Tibial nerve (tissue), 4 donors: Measurements from ENCODE around the gene TMEM100. TPM values are rescaled to one million over a fixed set of nuclear protein-coding genes. Genes with fewer than 3 reads are reported as not detected.

Experiments used
- DNase-seq, 2 donors: peaks; one replicate each; pipeline ENCODE4 v3.0.0-alpha.2; 2019; ENCODE audit warnings: low spot score in 2 of 2
- H3K27ac ChIP-seq, 4 donors: fragments of 200-600 bp; sonication (generic) in 3 of 4; one replicate each; pipeline ENCODE4 v1.5.1; 2017 to 2019; ENCODE audit warnings: mild to moderate bottlenecking in 1 of 4
- H3K27me3 ChIP-seq, 2 donors: fragments of 200-600 bp; sonication (generic) in 1 of 2; one replicate each; pipeline versions ENCODE4 v1.5.1 to v1.6.0; 2017 to 2019
- H3K36me3 ChIP-seq, 3 donors: fragments of 200-600 bp; sonication (generic); one replicate each; pipeline ENCODE4 v1.5.1; 2018 to 2019
- H3K4me1 ChIP-seq, 4 donors: fragments of 200-600 bp; sonication (generic) in 3 of 4; one replicate each; pipeline ENCODE4 v1.5.1; 2017 to 2019
- H3K4me3 ChIP-seq, 4 donors: fragments of 200-600 bp; sonication (generic) in 3 of 4; one replicate each; pipeline ENCODE4 v1.5.1; 2017 to 2019; ENCODE audit warnings: mild to moderate bottlenecking in 1 of 4, moderate library complexity in 1 of 4
- H3K9me3 ChIP-seq, 4 donors: fragments of 200-600 bp; sonication (generic) in 3 of 4; one replicate each; pipeline ENCODE4 v1.5.1; 2017 to 2019
- CTCF ChIP-seq, 5 experiments: fragments of 200-600 bp in 3 of 5; fragments of 450-650 bp in 2 of 5; sonication (generic) in 3 of 5; IDR thresholded peaks; one replicate each; pipeline ENCODE4 v1.5.1; 2016 to 2019; ENCODE audit warnings: antibody characterized with exemption in 5 of 5, mild to moderate bottlenecking in 3 of 5, moderate library complexity in 2 of 5
- EP300 ChIP-seq, 2 donors: sonication (generic); formaldehyde crosslinking; IDR thresholded peaks; one replicate each; pipeline ENCODE4 v1.6.1; 2017; ENCODE audit warnings: antibody characterized with exemption in 2 of 2, mild to moderate bottlenecking in 1 of 2
- POLR2A ChIP-seq, 2 donors: fragments of 450-650 bp; IDR thresholded peaks; one replicate each; pipeline ENCODE4 v1.6.1; 2017; ENCODE audit warnings: antibody characterized with exemption in 2 of 2, mild to moderate bottlenecking in 2 of 2, moderate library complexity in 2 of 2
- WGBS, 2 donors: methylation state at CpG; one replicate each; pipeline ENCODE4 v1.1.5; 2018; 5-methylcytosine and 5-hydroxymethylcytosine counted together
- total RNA-seq, 4 donors: library from RNA; depleted of rRNA; stranded (reverse); fragments of >200 nt; gene quantifications; one replicate each; pipeline ENCODE4 v1.1.0, GENCODE V29; 2016

The TMEM100 gene
- 10 to 100 TPM; 24.3 to 33.4 (median 28.9) TPM for total RNA-seq

DNA sequence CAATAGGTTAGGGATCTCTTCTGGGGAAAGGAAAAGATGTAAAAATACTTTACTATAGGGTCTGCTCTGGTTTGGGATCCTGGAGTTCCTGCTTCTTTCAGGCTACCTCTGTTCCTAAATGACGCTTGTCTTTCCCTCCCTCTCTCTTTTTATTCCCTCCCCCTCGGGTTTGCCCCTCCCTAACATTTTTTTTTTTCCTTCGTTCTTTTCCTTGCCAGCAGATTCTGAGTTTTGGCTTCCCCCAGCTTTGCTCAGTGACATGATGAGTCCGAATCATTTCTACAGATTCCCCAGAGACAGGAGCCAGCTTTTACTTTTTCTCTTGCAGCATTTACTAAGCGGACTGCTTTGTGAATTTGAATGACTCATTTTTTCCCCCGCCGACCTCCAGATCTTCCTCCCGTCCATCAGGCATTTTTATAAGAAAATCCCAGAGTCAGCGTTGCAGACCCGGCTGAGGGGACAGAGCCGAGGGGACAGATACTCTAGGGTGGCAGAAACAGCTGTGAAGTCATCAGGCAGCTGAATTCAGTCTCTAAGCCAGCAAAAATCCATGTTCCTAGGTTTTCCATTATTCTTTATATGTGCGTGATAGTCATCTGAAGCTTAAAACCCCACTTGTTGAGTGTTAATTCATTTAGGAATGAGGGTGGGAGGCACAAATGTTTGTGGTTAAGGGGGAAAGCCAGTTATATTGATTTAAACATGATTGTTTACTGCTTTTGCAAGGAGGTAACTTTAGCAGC lies at the start of gene TMEM100:
Gene TMEM100 (minus strand): TSS at position 123 of the 746 bp plus-strand sequence. CDS start 1,794 bp downstream, outside the sequence.
- H3K36me3 ChIP-seq = peaks cover 0 to 6% (median 0%) of the 10 kb centered on the region in 3 donors
- peak within 1 kb of the TSS; percentile 22 to 52 (median 31) for H3K4me3 ChIP-seq
- peaks cover 0 to 74% (median 18%) of the 10 kb centered on the region in 4 donors for H3K4me1 ChIP-seq
- WGBS, 2 donors = 4 to 7% methylated on average over 12 of the region's 12 CpGs
- H3K9me3 ChIP-seq = no peaks in the 10 kb centered on the region
- H3K27me3 ChIP-seq = no peaks in the 10 kb centered on the region
- peak in 1 of 2 donors; percentile 57 for DNase-seq
- TF ChIP-seq POLR2A (IDR thresholded peaks at IDR 0.05) (peak in 1 of 2 donors; percentile 55), CTCF (IDR thresholded peaks at IDR 0.05) (no peak), EP300 (IDR thresholded peaks at IDR 0.05) (peak in 1 of 2 donors; percentile 83)
- H3K27ac ChIP-seq = peak within 1 kb of the TSS; percentile 68 to 93 (median 79)

DNA sequence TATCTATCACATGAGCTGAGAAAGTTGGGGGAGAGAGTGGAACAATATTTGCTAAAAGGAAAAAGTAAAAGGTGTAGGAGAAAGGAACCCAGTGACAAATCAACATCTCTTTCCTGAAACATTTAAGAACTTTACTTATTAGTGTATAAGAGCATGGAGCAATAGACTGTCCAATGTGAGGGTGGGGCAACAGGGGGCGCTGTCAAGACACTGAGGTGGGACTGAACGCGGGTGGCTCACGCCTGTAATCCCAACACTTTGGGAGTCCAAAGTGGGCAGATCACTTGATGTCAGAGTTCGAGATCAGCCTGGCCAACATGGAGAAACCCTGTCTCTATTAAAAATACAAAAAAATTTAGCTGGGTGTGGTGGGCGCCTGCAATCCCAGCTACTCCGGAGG lies 49.4 kb upstream of the TMEM100 start:
- H3K27ac ChIP-seq = no peak overlapping the region
- no peak overlapping the region for H3K4me3 ChIP-seq
- 94 to 97% methylated on average over 7 of the region's 7 CpGs for WGBS, 2 donors
- no peak for DNase-seq
- H3K36me3 ChIP-seq = peaks cover 0 to 84% (median 11%) of the 10 kb centered on the region in 3 donors
- H3K27me3 ChIP-seq = no peaks in the 10 kb centered on the region
- TF ChIP-seq POLR2A (IDR thresholded peaks at IDR 0.05) (no peak), CTCF (IDR thresholded peaks at IDR 0.05) (no peak), EP300 (IDR thresholded peaks at IDR 0.05) (no peak)
- H3K9me3 ChIP-seq = no peaks in the 10 kb centered on the region
- H3K4me1 ChIP-seq = peaks cover 0 to 40% (median 12%) of the 10 kb centered on the region in 4 donors

GRCh38 chr17:55770196-55770870 lies 47.7 kb upstream of the TMEM100 start:
- peaks cover 0 to 37% (median 10%) of the 10 kb centered on the region in 4 donors for H3K4me1 ChIP-seq
- no peaks in the 10 kb centered on the region for H3K9me3 ChIP-seq
- DNase-seq = no peak
- H3K36me3 ChIP-seq = peaks cover 0 to 66% (median 0%) of the 10 kb centered on the region in 3 donors
- H3K4me3 ChIP-seq = no peak overlapping the region
- no peaks in the 10 kb centered on the region for H3K27me3 ChIP-seq
- 31 to 36% methylated on average over 4 of the region's 4 CpGs for WGBS, 2 donors
- TF ChIP-seq EP300 (IDR thresholded peaks at IDR 0.05) = no peak
- TF ChIP-seq CTCF (IDR thresholded peaks at IDR 0.05) = peak; percentile 47 to 85 (median 52)
- no peak for TF ChIP-seq POLR2A (IDR thresholded peaks at IDR 0.05)
- peak overlapping the region in 3 of 4 donors; percentile 33 to 74 (median 74) for H3K27ac ChIP-seq

DNA sequence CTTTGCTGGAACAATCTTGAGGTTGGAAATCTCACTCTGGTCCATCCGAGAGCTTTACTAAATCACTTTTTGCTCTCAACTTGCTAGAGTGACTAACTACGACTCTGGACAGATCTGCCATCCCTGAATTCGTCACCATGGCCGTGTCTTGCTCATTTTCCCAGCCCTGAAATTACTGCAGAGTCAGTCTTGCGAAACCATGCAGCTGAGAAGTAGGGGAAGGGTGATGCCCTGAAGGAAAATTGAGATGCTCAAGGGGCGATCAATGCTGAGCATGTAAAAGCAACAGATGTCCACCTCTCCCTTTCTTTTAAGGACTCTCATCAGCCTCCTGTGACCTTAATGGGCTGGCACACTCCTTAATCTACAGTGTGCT lies 46.9 kb upstream of the TMEM100 start:
- Histone ChIP-seq H3K36me3 (peaks cover 0 to 59% (median 0%) of the 10 kb centered on the region in 3 donors), H3K27ac (peak overlapping the region; percentile 33 to 74 (median 66)), H3K9me3 (no peaks in the 10 kb centered on the region), H3K4me3 (no peak overlapping the region), H3K27me3 (no peaks in the 10 kb centered on the region), H3K4me1 (peaks cover 0 to 37% (median 10%) of the 10 kb centered on the region in 4 donors)
- peak in 1 of 2 donors; percentile 31 for DNase-seq
- WGBS, 2 donors = 66 to 75% methylated on average over 6 of the region's 6 CpGs
- no peak for TF ChIP-seq POLR2A (IDR thresholded peaks at IDR 0.05)
- TF ChIP-seq CTCF (IDR thresholded peaks at IDR 0.05) = no peak
